Measurements from ENCODE around the gene CLK4.
"Not testable (repeated sequence)": the region's sequence is repeated elsewhere in the genome, so short reads cannot be mapped to it uniquely, and the experiment has no call there.

The CLK4 gene

GRCh38 chr5:178589180-178590140, 37.4 kb downstream of the CLK4 start:
- Histone ChIP-seq H3K4me2 (peak overlapping the region; percentile 99), H3K4me3 (peak overlapping the region; percentile 70), H3K9me3 (peaks cover 11% of the 10 kb centered on the region), H3K36me3 (peaks cover 7% of the 10 kb centered on the region; the same call in 1 of the 2 replicates), H3K9ac (peak overlapping the region; percentile 48; the same call in 1 of the 2 replicates), H3K4me1 (peaks cover 19% of the 10 kb centered on the region), H4K20me1 (peaks cover 54% of the 10 kb centered on the region), H3K27me3 (peaks cover 58% of the 10 kb centered on the region), H3K27ac (no peak overlapping the region)
- no peak for TF ChIP-seq Cebpa-rat (IDR thresholded peaks at IDR 0.05)

- no peak overlapping the region for H3K27ac ChIP-seq
- H3K4me2 ChIP-seq = 0 out of 2 replicates have a peak overlapping the region, but pooled peaks have one; percentile 99
- peaks cover 54% of the 10 kb centered on the region for H4K20me1 ChIP-seq
- H3K9ac ChIP-seq = no peak overlapping the region
- peaks cover 5% of the 10 kb centered on the region for H3K9me3 ChIP-seq
- no peak overlapping the region for H3K4me3 ChIP-seq
- H3K4me1 ChIP-seq = peaks cover 19% of the 10 kb centered on the region
- TF ChIP-seq Cebpa-rat (IDR thresholded peaks at IDR 0.05) = no peak
- peaks cover 58% of the 10 kb centered on the region for H3K27me3 ChIP-seq
- peaks cover under 1% of the 10 kb centered on the region; the same call in 1 of the 2 replicates for H3K36me3 ChIP-seq
Observed at GRCh38 chr5:178588769-178589168, 38.1 kb downstream of the CLK4 start.

DNA sequence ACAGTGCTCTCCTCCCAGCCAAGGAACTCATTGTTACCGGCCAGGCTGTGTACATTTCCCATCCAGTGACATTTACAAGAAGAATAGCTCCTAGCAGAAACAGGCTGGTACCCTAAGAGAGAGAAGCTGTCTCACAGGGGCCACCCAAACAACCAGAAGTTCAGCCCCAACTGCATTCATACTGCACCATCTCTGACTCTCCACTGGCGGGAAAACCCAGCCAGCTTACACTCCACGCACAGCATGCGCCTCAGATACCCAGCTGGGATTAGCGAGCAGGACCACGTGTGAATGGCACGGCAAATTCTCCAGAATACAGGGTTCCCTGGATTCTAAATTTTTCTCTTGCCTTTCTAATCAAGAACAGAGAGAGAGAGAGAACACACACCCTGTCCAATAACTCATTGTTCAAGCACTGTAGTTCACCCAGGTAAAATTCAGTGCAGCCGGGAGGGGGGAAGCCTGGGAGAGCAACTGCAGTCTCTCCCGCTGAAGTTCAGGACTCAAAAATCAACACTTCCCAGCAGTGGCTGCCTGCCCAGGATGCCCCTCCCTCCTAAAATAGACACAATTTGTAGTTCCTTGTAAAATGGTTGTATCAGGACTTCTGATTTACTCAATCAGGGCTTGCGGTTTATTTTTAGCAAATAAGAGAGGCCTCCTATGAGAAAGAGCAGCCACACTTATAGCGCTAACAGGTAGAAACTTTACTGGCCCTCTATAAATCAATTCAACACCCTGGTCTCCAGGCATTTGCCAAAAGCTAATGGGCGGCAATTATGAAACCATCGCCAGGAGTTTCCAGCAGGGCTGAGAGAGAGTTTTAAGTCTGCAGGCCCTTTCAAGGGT, 38.9 kb downstream of the CLK4 start:
- Histone ChIP-seq H3K9ac (no peak overlapping the region), H3K9me3 (peaks cover 5% of the 10 kb centered on the region), H3K4me1 (peaks cover 19% of the 10 kb centered on the region), H3K27ac (no peak overlapping the region), H3K4me3 (no peak overlapping the region), H4K20me1 (peaks cover 53% of the 10 kb centered on the region), H3K27me3 (peaks cover 58% of the 10 kb centered on the region), H3K4me2 (no peak overlapping the region), H3K36me3 (no peaks in the 10 kb centered on the region; the same call in 1 of the 2 replicates)
- TF ChIP-seq Cebpa-rat (IDR thresholded peaks at IDR 0.05) = no peak

GRCh38 chr5:178586396-178586795, 40.5 kb downstream of the CLK4 start:
- Histone ChIP-seq H3K4me1 (peaks cover 19% of the 10 kb centered on the region), H3K4me2 (no peak overlapping the region), H3K27me3 (peaks cover 43% of the 10 kb centered on the region), H3K9me3 (peaks cover 5% of the 10 kb centered on the region), H3K9ac (no peak overlapping the region), H3K4me3 (no peak overlapping the region), H4K20me1 (peaks cover 37% of the 10 kb centered on the region), H3K27ac (no peak overlapping the region), H3K36me3 (no peaks in the 10 kb centered on the region)
- TF ChIP-seq Cebpa-rat (IDR thresholded peaks at IDR 0.05) = no peak

- H3K4me3 ChIP-seq, H3K9me3 ChIP-seq, H3K36me3 ChIP-seq, H3K9ac ChIP-seq, H3K27ac ChIP-seq, H3K4me2 ChIP-seq: not testable (repeated sequence)
- Histone ChIP-seq H3K4me1 (peaks cover 14% of the 10 kb centered on the region), H3K27me3 (peaks cover 34% of the 10 kb centered on the region), H4K20me1 (peaks cover 27% of the 10 kb centered on the region)
Observed at GRCh38 chr5:178585421-178585820, 41.4 kb downstream of the CLK4 start.

DNA sequence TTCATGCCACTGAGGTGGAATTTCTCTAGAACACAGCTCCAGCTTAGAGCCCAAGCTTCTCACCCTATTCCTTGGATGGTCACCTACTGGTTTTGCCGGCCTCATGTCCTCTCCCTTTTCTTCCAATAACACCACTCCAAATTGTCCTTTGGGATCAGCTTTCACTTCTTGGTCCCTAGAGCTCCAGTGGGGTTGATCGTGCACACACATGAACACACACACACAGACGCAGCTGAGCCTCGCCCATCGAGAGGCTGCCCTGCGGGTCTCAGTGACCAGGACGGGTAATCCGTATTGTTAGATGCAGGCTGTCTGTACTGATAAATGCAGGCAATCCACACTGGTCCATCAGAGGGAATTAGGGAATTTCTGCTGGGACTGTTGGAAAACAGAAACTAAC, 43.6 kb downstream of the CLK4 start:
- Histone ChIP-seq H4K20me1 (0 out of 2 replicates have a peak, but pooled peaks cover 7% of the 10 kb centered on the region), H3K27me3 (peaks cover 12% of the 10 kb centered on the region), H3K4me2 (no peak overlapping the region), H3K27ac (no peak overlapping the region), H3K9ac (no peak overlapping the region), H3K36me3 (no peaks in the 10 kb centered on the region), H3K4me1 (no peaks in the 10 kb centered on the region), H3K4me3 (no peak overlapping the region), H3K9me3 (peaks cover 5% of the 10 kb centered on the region)
- TF ChIP-seq Cebpa-rat (IDR thresholded peaks at IDR 0.05) = no peak

DNA sequence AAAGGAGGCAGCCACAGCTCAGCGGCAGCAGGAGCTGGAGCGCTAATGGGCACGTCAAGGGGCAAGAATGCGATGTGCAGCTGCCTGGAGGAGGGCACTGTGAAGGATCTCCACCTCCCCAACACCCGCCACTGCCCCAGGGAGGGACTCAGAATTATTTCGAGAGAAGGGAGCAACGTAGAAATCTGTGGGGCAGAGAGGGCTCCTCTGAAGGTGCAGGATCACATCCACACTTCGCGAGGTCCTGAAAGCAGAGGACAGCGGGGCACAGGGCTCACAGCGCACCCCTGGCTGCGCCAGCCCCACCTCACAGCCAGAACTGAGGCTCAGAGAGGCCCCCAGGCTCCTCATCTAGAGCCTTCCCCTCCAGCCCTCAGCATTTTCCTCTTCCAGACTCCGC, 44.6 kb downstream of the CLK4 start:
- Histone ChIP-seq H4K20me1 (no peaks in the 10 kb centered on the region), H3K36me3 (no peaks in the 10 kb centered on the region), H3K9me3 (peaks cover 8% of the 10 kb centered on the region), H3K9ac (no peak overlapping the region), H3K4me3 (no peak overlapping the region), H3K27ac (no peak overlapping the region), H3K27me3 (peaks cover 2% of the 10 kb centered on the region), H3K4me1 (no peaks in the 10 kb centered on the region), H3K4me2 (no peak overlapping the region)
- no peak for TF ChIP-seq Cebpa-rat (IDR thresholded peaks at IDR 0.05)

- H3K9me3 ChIP-seq = peaks cover 15% of the 10 kb centered on the region
- H4K20me1 ChIP-seq = no peaks in the 10 kb centered on the region
- H3K4me3 ChIP-seq = no peak overlapping the region
- H3K36me3 ChIP-seq = no peaks in the 10 kb centered on the region
- no peaks in the 10 kb centered on the region for H3K4me1 ChIP-seq
- H3K27me3 ChIP-seq = no peaks in the 10 kb centered on the region
- no peak overlapping the region for H3K9ac ChIP-seq
- H3K27ac ChIP-seq = no peak overlapping the region
- H3K4me2 ChIP-seq = no peak overlapping the region
- TF ChIP-seq Cebpa-rat (IDR thresholded peaks at IDR 0.05) = no peak
Observed at GRCh38 chr5:178581621-178582020, 45.2 kb downstream of the CLK4 start.

DNA sequence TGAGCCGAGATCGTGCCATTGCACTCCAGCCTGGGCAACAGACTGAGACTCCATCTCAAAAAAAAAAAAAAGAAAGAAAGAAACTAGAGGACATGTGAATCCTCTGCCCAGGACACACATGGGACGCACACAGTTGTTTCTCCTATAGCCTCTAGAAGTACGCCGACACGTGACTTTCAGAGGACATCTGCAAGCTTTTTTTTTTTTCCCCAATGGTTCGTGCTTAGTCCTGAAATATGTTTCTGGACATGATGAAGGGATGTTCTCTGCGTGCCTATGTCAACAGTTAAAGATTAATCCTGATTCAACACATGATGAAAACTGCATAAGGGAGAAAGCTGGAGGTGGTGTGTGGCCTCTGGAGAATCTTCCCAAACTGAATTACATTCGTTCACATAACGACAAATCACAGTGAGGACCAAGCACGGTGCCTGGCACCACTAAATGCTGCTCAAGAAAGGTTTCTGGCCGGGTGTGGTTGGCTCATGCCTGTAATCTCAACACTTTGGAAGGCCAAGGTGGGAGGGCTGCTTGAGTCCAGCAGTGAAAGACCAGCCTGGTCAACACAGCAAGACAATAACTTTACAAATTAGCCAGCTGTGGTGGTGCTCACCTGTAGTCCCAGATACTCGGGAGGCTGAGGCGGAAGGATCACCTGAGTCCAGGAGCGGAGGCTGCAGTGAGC, 46.4 kb downstream of the CLK4 start:
- H3K9me3 ChIP-seq = peaks cover 15% of the 10 kb centered on the region
- H3K4me1 ChIP-seq = no peaks in the 10 kb centered on the region
- no peaks in the 10 kb centered on the region for H3K27me3 ChIP-seq
- H3K36me3 ChIP-seq = no peaks in the 10 kb centered on the region
- no peak overlapping the region for H3K27ac ChIP-seq
- no peak for TF ChIP-seq Cebpa-rat (IDR thresholded peaks at IDR 0.05)
- H3K9ac ChIP-seq = no peak overlapping the region
- H4K20me1 ChIP-seq = no peaks in the 10 kb centered on the region
- H3K4me2 ChIP-seq = no peak overlapping the region
- no peak overlapping the region for H3K4me3 ChIP-seq
